ENCODE results near the gene TNNT3. TPM values are rescaled to one million over a fixed set of nuclear protein-coding genes. Genes with fewer than 3 reads are reported as not detected.

TNNT3 gene
- total and polyA plus RNA-seq, 8 donors, result 0.75 to 14.5 (median 3.1) TPM; not detected in 3

DNA sequence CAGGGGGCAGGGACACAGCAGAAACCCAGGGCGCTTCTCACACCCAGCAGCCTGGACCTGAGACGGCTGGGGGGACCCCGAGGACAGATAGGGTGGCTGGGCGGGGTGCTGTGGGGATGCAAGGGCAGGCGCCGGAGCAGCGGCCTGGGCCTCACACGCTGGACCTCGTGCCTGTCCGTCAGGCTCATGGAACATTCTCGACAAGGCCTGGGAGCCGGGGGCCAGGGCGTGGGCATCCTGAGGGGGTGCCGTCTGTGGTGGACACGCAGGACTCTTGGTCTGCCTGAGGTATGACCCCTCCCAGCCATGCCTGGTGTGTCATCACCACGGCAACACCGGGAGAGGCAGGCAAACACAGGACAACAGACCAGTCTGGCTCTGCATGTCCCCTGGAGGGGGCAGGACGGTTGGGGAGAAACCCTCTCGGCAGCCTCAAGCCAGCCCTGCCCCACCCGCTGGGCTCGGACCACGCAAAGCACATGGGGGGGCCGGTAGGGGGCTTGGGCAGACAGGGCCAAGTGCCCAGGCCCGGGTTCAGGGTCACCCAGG is 49.0 kb downstream of the TNNT3 start:
- TF ChIP-seq EP300 (IDR thresholded peaks at IDR 0.05) (no peak), POLR2A (IDR thresholded peaks at IDR 0.05) (no peak), POLR2AphosphoS5 (IDR thresholded peaks at IDR 0.05) (no peak)
- TF ChIP-seq, protein P1, sequence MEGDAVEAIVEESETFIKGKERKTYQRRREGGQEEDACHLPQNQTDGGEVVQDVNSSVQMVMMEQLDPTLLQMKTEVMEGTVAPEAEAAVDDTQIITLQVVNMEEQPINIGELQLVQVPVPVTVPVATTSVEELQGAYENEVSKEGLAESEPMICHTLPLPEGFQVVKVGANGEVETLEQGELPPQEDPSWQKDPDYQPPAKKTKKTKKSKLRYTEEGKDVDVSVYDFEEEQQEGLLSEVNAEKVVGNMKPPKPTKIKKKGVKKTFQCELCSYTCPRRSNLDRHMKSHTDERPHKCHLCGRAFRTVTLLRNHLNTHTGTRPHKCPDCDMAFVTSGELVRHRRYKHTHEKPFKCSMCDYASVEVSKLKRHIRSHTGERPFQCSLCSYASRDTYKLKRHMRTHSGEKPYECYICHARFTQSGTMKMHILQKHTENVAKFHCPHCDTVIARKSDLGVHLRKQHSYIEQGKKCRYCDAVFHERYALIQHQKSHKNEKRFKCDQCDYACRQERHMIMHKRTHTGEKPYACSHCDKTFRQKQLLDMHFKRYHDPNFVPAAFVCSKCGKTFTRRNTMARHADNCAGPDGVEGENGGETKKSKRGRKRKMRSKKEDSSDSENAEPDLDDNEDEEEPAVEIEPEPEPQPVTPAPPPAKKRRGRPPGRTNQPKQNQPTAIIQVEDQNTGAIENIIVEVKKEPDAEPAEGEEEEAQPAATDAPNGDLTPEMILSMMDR (IDR thresholded peaks at IDR 0.05), result no peak
- Histone ChIP-seq H3K4me1 (no peaks in the 10 kb centered on the region), H3K9me3 (no peaks in the 10 kb centered on the region), H3K36me3 (no peaks in the 10 kb centered on the region), H3K4me3 (no peak overlapping the region), H3K27ac (no peak overlapping the region), H3K27me3 (no peaks in the 10 kb centered on the region)
- intact Hi-C loops (cut with DNase I; ENCODE audit: low total_unique reads), result no loop called here
- no CpG with 5 or more reads among the region's 24 CpGs for WGBS, 5 donors
- DNase-seq, result no peak

DNA sequence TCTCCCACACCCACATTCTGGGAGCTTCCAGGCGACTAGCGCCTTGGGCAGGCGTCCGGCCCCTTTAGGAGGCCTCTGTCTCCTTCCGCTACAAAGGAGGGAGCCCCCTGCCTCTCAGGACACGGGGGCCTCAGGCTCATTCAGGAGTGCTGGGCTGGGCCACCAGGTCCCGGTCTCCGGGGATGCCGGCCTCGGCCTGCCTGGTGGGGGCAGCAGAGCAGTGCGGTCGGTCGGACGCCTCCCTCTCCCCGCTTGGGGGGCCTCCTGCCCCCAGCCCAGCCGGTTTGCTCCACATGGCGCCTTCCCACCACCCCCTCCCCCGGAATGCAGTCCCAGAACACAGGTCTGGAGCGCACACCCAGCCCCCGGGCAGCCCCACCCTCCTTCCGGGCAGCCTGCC is 49.5 kb downstream of the TNNT3 start:
- H3K27me3 ChIP-seq, result no peaks in the 10 kb centered on the region
- no peak for DNase-seq
- no peaks in the 10 kb centered on the region for H3K9me3 ChIP-seq
- H3K4me1 ChIP-seq, result no peaks in the 10 kb centered on the region
- H3K36me3 ChIP-seq, result no peaks in the 10 kb centered on the region
- no peak overlapping the region for H3K4me3 ChIP-seq
- no peak for TF ChIP-seq POLR2AphosphoS5 (IDR thresholded peaks at IDR 0.05)
- TF ChIP-seq EP300 (IDR thresholded peaks at IDR 0.05), result no peak
- TF ChIP-seq, protein P1 (IDR thresholded peaks at IDR 0.05), result no peak
- no peak for TF ChIP-seq POLR2A (IDR thresholded peaks at IDR 0.05)
- no CpG with 5 or more reads among the region's 21 CpGs for WGBS, 5 donors
- intact Hi-C loops (cut with DNase I; ENCODE audit: low total_unique reads), result no loop called here
- no peak overlapping the region for H3K27ac ChIP-seq

DNA sequence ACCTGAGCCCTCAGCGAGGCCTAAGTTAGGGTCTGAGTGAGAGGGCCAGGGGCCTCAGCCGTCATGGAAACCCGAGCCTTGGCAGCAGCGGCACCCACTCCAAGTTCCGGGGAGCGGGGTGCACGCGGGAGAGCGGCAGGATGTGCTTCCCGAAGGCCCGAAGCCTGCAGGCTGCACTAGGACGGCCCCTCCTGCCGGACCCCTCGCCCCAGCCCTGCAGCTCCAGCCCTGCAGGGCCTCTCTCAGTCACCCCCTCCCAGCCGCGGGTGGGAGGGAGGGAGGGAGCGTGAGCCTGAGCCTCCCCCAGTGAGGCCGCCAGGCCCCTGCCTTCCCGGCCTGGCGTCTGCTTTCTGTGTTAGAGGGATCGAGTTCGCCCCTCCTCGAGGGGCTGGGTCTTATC is 50.3 kb downstream of the TNNT3 start:
- no peak for DNase-seq
- WGBS, 5 donors, result no CpG with 5 or more reads among the region's 23 CpGs
- TF ChIP-seq POLR2A (IDR thresholded peaks at IDR 0.05), result no peak
- TF ChIP-seq, protein P1 (IDR thresholded peaks at IDR 0.05), result no peak
- TF ChIP-seq EP300 (IDR thresholded peaks at IDR 0.05), result no peak
- TF ChIP-seq POLR2AphosphoS5 (IDR thresholded peaks at IDR 0.05), result no peak
- intact Hi-C loops (cut with DNase I; ENCODE audit: low total_unique reads), result no loop called here
- H3K9me3 ChIP-seq, result no peaks in the 10 kb centered on the region
- H3K4me3 ChIP-seq, result no peak overlapping the region
- no peak overlapping the region for H3K27ac ChIP-seq
- no peaks in the 10 kb centered on the region for H3K36me3 ChIP-seq
- no peaks in the 10 kb centered on the region for H3K27me3 ChIP-seq
- no peaks in the 10 kb centered on the region for H3K4me1 ChIP-seq

DNA sequence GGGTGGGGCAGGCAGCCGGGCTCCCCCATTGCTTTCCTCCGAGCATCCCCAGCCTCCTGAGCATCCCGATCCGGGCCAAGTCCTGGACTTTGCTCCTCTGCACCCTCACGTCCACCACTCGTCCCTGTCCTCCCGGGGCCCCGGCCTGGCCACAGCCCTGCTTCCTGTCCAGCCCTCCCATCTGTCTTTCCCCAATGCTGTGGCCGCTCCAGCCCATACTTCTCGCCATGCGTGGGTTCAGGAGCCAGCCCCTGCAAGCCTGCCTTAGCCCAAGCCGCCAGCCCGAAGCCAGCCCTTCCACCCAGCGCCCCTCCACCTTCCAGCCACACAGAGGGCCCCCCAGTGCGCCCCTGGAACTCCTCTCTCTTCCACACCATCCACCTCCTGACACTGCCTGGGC is 51.5 kb downstream of the TNNT3 start:
- Histone ChIP-seq H3K9me3 (no peaks in the 10 kb centered on the region), H3K36me3 (no peaks in the 10 kb centered on the region), H3K27ac (no peak overlapping the region), H3K4me3 (no peak overlapping the region), H3K27me3 (no peaks in the 10 kb centered on the region), H3K4me1 (no peaks in the 10 kb centered on the region)
- WGBS, 5 donors, result 71 to 100% (median 78%) methylated on average over 3 to 13 of the region's 15 CpGs
- DNase-seq, result peak in 1 of 2 donors; percentile 0
- TF ChIP-seq EP300 (IDR thresholded peaks at IDR 0.05) (no peak), POLR2AphosphoS5 (IDR thresholded peaks at IDR 0.05) (no peak), POLR2A (IDR thresholded peaks at IDR 0.05) (no peak)
- TF ChIP-seq, protein P1 (IDR thresholded peaks at IDR 0.05), result no peak
- intact Hi-C loops (cut with DNase I; ENCODE audit: low total_unique reads), result no loop called here

Data from stomach (tissue), 9 donors.